ENCODE measurements around the gene DOK7. TPM values are rescaled to one million over a fixed set of nuclear protein-coding genes. Genes with fewer than 3 reads are reported as not detected.

The DOK7 gene
- total RNA-seq, 1 donor from 2014 or later: 4.8 TPM

- H3K4me1 Mint-ChIP-seq: peaks cover 4% of the 10 kb centered on the region
- H3K9me3 Mint-ChIP-seq: no peaks in the 10 kb centered on the region
These were observed 17.8 kb upstream of the DOK7 start for GRCh38 chr4:3445111-3445820.

DNA sequence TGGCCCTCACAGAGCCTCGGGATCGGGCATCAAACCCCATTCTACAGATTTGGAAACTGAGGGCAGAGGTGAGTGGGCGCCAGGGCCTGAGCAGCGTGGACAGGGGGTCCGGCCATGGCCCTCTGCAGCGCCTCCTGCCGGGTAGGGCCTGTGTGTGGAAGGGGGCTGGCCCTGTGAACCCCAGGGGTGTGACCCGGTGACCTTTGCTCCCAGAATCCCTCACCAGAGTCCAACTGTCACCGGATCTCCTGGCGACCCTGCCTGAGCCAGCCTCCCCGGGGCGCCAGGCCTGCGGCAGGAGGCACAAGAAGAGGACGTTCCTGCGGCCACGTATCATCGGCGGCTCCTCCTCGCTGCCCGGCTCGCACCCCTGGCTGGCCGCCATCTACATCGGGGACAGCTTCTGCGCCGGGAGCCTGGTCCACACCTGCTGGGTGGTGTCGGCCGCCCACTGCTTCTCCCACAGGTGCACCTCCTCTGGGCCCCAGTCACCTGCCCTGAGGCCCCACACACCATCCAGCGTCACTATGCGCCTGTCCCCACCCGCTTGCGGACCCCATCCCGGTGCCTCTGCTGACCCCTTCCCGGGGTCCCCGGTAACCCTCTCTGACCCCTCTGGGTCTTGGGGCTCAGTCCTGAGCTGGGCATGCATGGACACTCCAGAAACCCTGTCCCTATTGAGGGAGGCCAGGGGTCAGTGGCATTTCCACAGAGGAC is 17.1 kb upstream of the DOK7 start:
- no peak for DNase-seq (ENCODE audit: low spot score in 2 of 2, unreplicated experiment in 2 of 2)
- Mint-ChIP-seq H3K27ac (no peak overlapping the region), H3K27me3 (ENCODE audit: low read depth) (no peaks in the 10 kb centered on the region), H3K9me3 (no peaks in the 10 kb centered on the region), H3K36me3 (no peaks in the 10 kb centered on the region), H3K4me3 (no peak overlapping the region), H3K4me1 (peaks cover 4% of the 10 kb centered on the region)
- TF ChIP-seq CTCF (IDR thresholded peaks at IDR 0.05; ENCODE audit: unreplicated experiment): no peak

More at GRCh38 chr4:3445111-3445820, 17.8 kb upstream of the DOK7 start:
- TF ChIP-seq CTCF (IDR thresholded peaks at IDR 0.05; ENCODE audit: unreplicated experiment): no peak
- no peaks in the 10 kb centered on the region for H3K27me3 Mint-ChIP-seq (ENCODE audit: low read depth)
- H3K36me3 Mint-ChIP-seq: no peaks in the 10 kb centered on the region
- no peak overlapping the region for H3K4me3 Mint-ChIP-seq
- no peak overlapping the region for H3K27ac Mint-ChIP-seq
- no peak for DNase-seq (ENCODE audit: low spot score in 2 of 2, unreplicated experiment in 2 of 2)

- TF ChIP-seq CTCF (IDR thresholded peaks at IDR 0.05; ENCODE audit: unreplicated experiment): no peak
- no peaks in the 10 kb centered on the region for H3K9me3 Mint-ChIP-seq
- no peak for DNase-seq (ENCODE audit: low spot score in 2 of 2, unreplicated experiment in 2 of 2)
- H3K4me3 Mint-ChIP-seq: no peak overlapping the region
- H3K4me1 Mint-ChIP-seq: peaks cover 4% of the 10 kb centered on the region
- H3K36me3 Mint-ChIP-seq: no peaks in the 10 kb centered on the region
- H3K27ac Mint-ChIP-seq: no peak overlapping the region
- no peaks in the 10 kb centered on the region for H3K27me3 Mint-ChIP-seq (ENCODE audit: low read depth)
These were observed 16.3 kb upstream of the DOK7 start for GRCh38 chr4:3446631-3447320.

GRCh38 chr4:3447431-3448395 is 15.4 kb upstream of the DOK7 start:
- no peak overlapping the region for H3K27ac Mint-ChIP-seq
- H3K27me3 Mint-ChIP-seq (ENCODE audit: low read depth): no peaks in the 10 kb centered on the region
- no peaks in the 10 kb centered on the region for H3K36me3 Mint-ChIP-seq
- TF ChIP-seq CTCF (IDR thresholded peaks at IDR 0.05; ENCODE audit: unreplicated experiment): no peak
- H3K4me1 Mint-ChIP-seq: peaks cover 4% of the 10 kb centered on the region
- DNase-seq (ENCODE audit: low spot score in 2 of 2, unreplicated experiment in 2 of 2): no peak
- no peak overlapping the region for H3K4me3 Mint-ChIP-seq
- H3K9me3 Mint-ChIP-seq: no peaks in the 10 kb centered on the region

DNA sequence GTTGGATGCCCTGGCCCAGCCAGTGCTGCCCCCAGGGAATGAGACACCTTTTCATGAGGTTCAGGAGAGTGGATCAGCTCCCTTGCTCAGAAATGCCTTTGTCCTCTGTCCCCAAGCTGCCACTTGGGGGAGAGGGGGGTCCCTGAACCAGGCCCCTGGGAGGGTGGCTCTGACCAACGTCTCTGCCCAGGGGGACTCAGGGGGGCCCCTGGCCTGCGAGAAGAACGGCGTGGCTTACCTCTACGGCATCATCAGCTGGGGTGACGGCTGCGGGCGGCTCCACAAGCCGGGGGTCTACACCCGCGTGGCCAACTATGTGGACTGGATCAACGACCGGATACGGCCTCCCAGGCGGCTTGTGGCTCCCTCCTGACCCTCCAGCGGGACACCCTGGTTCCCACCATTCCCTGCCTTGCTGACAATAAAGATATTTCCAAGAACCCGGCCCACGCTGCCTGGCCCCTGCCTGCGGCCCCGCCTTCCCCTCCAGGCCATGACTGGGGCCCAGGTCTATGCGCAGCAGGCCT is 14.0 kb upstream of the DOK7 start:
- no peak overlapping the region for H3K4me3 Mint-ChIP-seq
- peaks cover 4% of the 10 kb centered on the region for H3K4me1 Mint-ChIP-seq
- H3K36me3 Mint-ChIP-seq: no peaks in the 10 kb centered on the region
- DNase-seq (ENCODE audit: low spot score in 2 of 2, unreplicated experiment in 2 of 2): no peak
- H3K27me3 Mint-ChIP-seq (ENCODE audit: low read depth): no peaks in the 10 kb centered on the region
- no peak for TF ChIP-seq CTCF (IDR thresholded peaks at IDR 0.05; ENCODE audit: unreplicated experiment)
- H3K27ac Mint-ChIP-seq: no peak overlapping the region
- H3K9me3 Mint-ChIP-seq: peaks cover 6% of the 10 kb centered on the region

Data from mesothelial cell of epicardium (in vitro differentiated cells).